PFSK-1 (cell line): ENCODE data around the gene ZFYVE26.

Experiments used
- FOXP2 ChIP-seq: optimal IDR thresholded peaks from 2 replicates; pipeline ENCODE3; 2011; ENCODE audit warnings: borderline replicate concordance, control low read depth, inconsistent platforms; ENCODE audit not compliant: insufficient read depth; ENCODE audit errors: extremely low read length, extremely low read depth
- POLR2AphosphoS5 ChIP-seq: IDR thresholded peaks from 2 replicates; pipeline ENCODE4 v1.6.1; 2012; ENCODE audit warnings: low read depth, mild to moderate bottlenecking, control low read depth, low read length, moderate library complexity
- REST ChIP-seq, 2 experiments: IDR thresholded peaks; 2 replicates each; pipeline versions ENCODE4 v1.6.1 to v1.8.0; 2011 to 2012; ENCODE audit warnings: low read depth in 2 of 2, low read length in 2 of 2, control low read depth in 1 of 2, inconsistent platforms in 1 of 2, mild to moderate bottlenecking in 1 of 2, moderate library complexity in 1 of 2; ENCODE audit not compliant: insufficient read depth in 1 of 2

- TF ChIP-seq REST (IDR thresholded peaks at IDR 0.05; ENCODE audit: insufficient read depth in 1 of 2, low read depth in 2 of 2, low read length in 2 of 2): no peak
- no peak for TF ChIP-seq POLR2AphosphoS5
- TF ChIP-seq FOXP2: no peak
Observed at GRCh38 chr14:67764496-67764895, 51.9 kb downstream of the ZFYVE26 start.
